GM21529 (cell line): ENCODE data around the gene C10orf95.
"Not testable (repeated sequence)": the region's sequence is repeated elsewhere in the genome, so short reads cannot be mapped to it uniquely, and the experiment has no call there.

Source experiments
- ATAC-seq: cut with Tn5 transposase; IDR thresholded peaks from one replicate; pipeline ENCODE4 v1.9.1; 2021; ENCODE audit not compliant: unreplicated experiment

C10orf95 gene

GRCh38 chr10:102451105-102451969, at the start of gene C10orf95:
C10orf95 (minus strand) TSS chr10:102451543; CDS start chr10:102451093, 450 bp downstream.
- ATAC-seq: no peak

DNA sequence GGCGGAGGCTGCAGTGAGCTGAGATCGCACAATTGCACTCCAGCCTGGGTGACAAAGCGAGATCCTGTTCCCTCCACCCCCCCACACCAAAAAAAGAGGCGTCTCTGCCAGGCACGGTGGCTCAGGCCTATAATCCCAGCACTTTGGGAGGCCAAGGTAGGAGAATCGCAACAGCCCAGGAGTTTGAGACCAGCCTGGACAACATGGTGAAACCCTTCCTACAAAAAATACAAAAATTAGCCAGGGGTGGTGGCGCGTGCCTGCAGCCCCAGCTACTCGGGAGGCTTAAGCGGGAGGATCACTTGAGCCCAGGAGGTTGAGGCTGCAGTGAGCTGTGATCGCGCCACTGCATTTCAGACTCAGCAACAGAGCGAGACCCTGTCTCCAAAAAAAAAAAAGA, 49.3 kb upstream of the C10orf95 start:
- ATAC-seq: not testable (repeated sequence)

DNA sequence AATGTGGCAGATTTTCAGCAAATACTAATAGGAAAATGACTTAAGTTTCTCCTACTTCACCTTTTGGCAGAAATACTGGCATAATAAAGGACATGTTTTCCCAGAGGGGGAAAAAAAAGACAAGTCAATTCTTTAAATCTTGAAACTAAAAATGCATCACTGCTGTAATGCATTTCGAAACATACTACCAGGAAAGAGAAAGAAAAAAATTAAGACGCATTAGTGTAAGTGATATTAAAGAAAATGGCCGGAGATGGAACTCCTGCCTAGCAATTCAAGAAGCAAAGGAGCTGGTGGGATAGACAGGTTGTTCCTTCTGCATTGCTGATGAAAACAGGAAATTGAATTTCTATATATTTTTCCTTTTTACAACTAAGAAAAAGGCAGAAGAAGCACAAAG, 48.0 kb upstream of the C10orf95 start:
- ATAC-seq: no peak

DNA sequence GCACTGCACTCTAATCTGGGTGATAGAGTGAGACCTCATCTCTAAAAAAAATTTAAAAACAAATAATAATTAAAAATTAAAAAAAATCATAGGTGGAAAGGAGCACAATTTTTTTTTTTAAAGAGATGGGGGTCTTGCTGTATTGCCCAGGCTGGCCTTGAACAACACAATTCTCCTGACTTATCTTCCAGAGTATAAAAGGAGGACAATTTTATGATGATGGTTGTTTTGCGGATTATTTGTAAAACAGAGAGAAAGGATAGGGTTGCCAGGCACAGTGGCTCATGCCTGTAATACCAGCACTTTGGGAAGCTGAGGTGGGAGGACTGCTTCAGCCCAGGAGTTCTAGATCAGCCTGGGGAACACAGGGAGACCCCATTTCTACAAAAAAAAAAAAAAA, 46.2 kb upstream of the C10orf95 start:
- ATAC-seq: no peak

GRCh38 chr10:102493771-102494170, 42.4 kb upstream of the C10orf95 start:
- ATAC-seq: no peak

DNA sequence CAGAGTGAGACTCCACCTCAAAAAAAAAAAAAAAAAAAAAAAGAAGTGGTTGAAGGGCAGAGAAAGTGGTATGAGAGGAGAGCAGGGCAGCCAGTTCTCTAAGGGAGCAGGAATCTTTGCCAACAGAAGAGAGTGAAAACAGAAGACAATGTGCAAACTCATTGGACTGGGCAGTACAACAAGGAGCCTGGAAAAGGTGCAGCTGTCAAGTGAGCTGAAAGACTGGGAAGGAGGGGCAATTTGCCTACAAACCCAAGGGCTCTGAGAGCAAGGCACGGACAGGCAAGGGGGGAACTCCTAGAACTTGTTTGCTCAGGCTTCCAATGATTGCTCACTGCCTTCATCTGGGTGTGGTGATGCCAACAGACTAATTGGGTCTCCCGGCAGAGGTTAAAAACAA, 41.6 kb upstream of the C10orf95 start:
- no peak for ATAC-seq

DNA sequence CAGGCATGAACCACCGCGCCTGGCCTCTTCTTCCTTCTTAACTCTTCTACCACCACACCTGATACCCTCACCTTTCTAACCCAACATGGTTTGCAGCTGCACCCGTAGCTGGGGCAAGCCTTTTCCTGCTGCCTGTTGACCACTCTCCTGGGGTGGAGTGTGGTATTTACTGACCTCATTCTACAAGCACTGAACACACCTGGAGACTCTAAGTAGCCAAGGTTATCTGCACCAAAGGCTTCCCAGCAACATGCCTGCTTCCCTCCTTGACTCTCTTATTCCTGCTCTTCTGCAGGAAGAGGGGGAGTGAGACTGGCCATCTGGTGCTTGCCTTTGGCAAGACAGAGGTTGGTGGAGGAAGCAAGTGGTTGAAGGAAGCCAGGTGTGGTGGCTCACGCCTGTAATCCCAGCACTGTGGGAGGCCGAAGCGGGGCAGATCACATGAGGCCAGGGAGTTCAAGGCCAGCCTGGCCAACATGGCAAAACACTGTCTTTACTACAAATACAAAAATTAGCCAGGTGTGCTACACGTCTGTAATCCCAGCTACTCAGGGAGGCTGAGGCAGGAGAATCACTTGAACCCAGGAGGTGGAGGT, 41.1 kb upstream of the C10orf95 start:
- ATAC-seq: no peak

GRCh38 chr10:102491136-102491535, 39.8 kb upstream of the C10orf95 start:
- ATAC-seq: no peak

DNA sequence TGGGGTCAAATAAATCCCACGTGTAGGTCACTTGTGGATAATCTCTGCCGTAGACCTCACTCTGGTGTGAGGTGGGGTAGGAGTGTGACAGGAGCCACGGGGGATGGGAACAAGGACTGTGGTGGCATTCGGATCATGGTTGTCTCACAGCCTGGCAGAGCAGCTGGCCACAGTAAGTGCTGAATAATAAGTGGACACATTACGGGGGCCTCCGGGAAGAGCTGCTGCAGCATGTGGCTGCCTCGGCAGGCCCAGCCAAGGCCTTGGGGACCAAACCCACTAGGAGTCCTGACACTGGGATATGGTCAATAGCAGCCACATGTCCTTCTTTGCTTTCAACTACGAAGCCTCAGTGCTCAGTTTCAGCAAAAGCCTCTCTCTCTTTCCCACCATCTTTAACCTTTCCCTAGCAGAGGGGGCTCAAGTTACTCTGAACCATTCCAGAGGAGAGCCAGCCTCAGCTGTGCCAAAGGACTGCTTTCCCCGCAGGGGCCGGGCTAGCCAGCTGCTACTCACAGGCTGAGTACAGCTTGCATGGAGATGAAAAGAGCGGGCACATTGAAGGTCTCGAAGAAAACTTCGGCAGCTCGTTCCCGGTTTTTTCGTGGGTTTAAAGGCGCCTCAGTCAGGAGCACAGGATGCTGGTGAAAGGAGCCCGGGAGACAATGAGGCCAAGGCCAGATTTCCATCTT, 33.9 kb upstream of the C10orf95 start:
- ATAC-seq: no peak

DNA sequence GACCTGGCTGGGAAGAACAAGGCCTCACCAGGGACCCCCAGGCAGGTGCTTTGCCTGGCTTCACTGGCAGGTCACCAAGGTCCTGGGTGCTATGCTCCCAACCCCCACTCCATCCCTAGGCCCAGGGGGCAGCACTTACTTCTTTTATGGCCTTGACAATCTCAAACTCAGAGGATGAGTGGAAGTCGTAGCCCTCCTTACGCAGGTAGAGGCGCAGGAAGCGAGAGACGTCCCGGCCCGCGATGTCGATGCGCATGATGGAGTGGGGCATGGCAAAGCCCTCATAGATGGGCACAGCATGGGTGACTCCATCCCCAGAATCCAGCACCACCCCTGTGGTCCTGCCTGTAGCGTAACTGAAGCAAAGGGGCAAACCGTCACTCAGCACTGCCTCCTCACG, 32.7 kb upstream of the C10orf95 start:
- no peak for ATAC-seq

DNA sequence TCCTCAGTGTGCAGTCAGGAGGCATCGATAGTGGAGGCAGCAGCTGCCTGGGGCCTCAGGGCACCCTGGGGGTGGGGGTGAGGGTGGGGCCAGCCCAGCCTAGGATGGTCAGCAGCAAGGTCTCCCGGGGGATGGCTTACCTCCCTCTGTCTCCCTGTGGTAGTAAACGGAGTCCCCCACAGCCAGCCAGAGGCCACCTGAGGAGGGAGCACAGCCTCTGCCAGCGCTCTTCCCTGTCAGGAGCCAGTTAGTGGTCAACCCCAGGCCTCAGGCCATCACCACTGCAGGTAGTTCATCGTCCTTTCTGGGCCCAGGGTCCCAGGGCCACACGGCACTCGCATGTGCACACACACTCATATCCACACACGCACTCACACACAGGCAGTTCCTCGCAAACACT, 29.1 kb upstream of the C10orf95 start:
- ATAC-seq: no peak

DNA sequence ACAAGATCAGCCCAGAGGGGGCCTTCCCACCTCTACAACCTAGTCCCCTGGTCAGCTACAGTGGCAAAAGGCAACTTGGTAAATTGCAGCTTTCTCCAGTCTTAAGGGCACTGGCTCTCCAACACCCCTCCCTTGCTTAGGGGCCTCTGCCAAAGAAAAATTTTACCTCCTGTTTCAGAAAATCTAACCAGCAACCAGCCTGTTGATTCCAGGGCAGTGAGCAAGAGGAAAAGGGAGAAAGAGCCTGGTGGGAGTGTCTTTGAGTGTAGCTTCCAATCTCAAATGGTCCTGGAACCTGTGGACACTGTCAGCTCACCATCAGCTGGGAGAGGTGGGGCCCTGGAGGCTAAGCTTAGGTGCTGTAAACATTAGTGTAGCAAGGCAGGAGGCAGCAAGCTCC, 28.3 kb upstream of the C10orf95 start:
- ATAC-seq: no peak

GRCh38 chr10:102476466-102477141, 25.3 kb upstream of the C10orf95 start:
- ATAC-seq: no peak

DNA sequence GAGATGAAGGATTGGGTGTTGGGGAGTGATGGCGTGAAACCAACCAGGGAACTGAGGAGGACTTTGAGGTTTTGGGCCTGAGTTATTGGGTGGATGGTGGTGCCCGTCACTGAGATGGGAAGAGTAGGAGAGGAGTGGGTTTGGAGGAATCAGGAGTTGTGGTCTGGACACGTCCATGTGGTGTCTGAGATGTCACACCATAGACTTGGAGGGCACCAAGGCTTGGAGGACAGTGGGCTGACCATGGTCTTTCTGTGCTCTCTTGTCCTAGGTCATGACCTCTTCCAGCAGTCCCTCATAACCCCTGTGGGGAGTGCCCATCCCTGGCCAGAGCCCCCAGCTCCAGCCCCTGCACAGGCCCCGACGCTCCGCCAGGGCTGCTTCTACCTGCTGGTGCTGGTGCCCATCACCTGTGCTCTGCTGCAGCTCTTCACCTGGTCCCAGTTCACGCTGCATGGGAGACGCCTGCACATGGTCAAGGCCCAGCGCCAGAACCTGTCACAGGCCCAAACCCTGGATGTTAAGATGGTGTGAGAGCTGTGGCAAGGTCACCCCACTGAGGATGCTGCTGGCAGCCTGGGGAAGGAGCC, 24.2 kb upstream of the C10orf95 start:
- no peak for ATAC-seq

GRCh38 chr10:102473445-102474331, 22.3 kb upstream of the C10orf95 start:
- ATAC-seq: no peak

DNA sequence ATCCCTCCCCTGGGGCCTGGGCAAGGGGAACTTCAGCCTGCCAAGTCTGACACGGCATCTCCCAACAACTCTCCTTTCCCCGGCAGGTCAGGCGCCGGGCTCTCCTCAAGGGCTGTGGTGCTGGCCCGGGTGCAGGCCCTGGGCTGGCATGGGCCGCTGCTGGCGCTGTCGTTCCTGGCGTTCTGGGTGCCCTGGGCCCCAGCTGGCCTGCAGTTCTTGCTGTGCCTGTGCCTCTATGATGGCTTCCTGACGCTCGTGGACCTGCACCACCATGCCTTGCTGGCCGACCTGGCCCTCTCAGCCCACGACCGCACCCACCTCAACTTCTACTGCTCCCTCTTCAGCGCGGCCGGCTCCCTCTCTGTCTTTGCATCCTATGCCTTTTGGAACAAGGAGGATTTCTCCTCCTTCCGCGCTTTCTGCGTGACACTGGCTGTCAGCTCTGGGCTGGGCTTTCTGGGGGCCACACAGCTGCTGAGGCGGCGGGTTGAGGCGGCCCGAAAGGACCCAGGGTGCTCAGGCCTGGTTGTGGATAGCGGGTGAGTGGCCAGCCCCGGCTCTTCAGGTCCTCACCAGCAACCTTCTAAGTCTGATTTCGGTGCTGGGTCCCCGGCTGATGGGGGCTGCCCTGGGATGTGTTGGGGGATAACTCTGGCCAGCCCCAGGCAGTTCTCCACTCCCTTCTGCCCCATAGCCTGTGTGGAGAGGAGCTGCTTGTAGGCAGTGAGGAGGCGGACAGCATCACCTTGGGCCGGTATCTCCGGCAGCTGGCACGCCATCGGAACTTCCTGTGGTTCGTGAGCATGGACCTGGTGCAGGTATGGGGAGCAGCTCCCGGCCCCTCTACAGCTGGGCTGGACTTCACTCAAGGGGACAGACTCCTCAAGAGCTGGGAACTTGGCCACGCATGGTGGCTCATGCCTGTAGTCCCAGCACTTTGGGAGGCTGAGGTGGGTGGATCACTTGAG, 19.5 kb upstream of the C10orf95 start:
- no peak for ATAC-seq

GRCh38 chr10:102468683-102469082, 17.3 kb upstream of the C10orf95 start:
- ATAC-seq: no peak

DNA sequence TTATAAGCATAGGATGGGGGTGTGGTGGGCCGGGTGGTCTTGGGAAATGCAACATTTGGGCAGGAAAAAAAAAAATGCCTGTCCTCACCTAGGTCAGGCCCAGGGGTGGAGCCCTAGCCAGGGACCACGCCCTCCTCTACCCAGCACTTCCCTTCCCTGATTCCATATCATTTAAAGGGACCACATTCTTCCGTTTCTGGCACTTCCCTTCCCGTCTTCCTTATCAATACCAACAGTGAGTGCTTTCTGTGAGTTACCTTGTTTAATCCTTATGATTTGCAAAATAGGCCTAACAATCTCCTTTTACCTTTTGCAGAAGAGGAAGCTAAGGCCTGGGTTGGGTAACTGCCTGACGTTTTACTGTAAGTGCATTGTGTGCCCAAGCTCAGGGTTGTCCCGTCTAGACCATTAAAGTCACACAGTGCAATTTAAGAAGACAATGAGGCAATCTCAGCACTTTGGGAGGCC, 16.7 kb upstream of the C10orf95 start:
- no peak for ATAC-seq

DNA sequence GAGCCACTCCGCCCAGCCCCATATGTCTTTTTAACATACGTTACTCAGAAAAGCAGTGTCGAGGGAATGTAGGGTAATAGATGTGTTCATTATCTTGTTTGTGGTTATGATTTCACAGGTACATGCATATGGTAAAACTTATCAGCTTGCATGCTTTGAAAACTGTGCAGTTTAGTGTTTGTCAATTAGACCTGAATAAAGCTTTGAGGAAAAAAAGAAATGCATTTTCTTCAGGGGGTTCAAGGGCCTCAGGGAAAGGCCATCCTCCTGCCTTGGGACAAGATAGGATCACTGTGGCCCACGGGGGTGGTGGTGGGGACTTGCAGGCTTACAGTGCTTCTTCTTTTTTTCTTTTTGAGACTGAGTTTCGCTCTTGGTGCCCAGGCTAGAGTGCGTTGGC, 16.0 kb upstream of the C10orf95 start:
- ATAC-seq: no peak
